Fibroblast of skin of right quadriceps (primary cell): ENCODE measurements around the gene EPB41L4A.
"Not testable (repeated sequence)": the region's sequence is repeated elsewhere in the genome, so short reads cannot be mapped to it uniquely, and the experiment has no call there.

Experiments
- DNase-seq: peaks from one replicate; pipeline ENCODE4 v3.0.0-alpha.2; 2013

The EPB41L4A gene, protein sequence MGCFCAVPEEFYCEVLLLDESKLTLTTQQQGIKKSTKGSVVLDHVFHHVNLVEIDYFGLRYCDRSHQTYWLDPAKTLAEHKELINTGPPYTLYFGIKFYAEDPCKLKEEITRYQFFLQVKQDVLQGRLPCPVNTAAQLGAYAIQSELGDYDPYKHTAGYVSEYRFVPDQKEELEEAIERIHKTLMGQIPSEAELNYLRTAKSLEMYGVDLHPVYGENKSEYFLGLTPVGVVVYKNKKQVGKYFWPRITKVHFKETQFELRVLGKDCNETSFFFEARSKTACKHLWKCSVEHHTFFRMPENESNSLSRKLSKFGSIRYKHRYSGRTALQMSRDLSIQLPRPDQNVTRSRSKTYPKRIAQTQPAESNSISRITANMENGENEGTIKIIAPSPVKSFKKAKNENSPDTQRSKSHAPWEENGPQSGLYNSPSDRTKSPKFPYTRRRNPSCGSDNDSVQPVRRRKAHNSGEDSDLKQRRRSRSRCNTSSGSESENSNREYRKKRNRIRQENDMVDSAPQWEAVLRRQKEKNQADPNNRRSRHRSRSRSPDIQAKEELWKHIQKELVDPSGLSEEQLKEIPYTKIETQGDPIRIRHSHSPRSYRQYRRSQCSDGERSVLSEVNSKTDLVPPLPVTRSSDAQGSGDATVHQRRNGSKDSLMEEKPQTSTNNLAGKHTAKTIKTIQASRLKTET

GRCh38 chr5:112419164-112419985 is at the start of gene EPB41L4A:
EPB41L4A (minus strand) TSS chr5:112419277; CDS start chr5:112419039, 238 bp downstream.
- DNase-seq, result peak; percentile 5

DNA sequence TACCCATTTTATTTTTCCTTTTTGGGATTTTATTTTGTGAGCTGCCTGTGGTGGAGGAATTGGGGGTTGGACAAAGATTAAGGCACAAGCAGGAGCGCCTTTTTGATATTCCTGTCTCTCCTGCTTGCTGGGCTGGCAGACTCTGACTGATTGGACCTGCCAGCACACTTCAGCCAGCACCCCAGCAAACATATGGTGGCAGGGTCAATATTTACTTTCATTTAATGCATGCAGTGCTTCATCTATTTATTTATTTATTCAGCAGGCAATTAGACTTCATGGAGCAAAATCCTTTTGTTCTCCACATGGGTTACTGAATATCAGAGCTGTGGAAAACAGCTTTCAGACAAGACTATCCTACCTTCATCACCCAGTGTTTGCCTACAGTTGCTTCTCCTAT is 48.4 kb upstream of the EPB41L4A start:
- DNase-seq, result no peak

- not testable (repeated sequence) for DNase-seq
Observed at GRCh38 chr5:112466261-112466660, 47.2 kb upstream of the EPB41L4A start.

DNA sequence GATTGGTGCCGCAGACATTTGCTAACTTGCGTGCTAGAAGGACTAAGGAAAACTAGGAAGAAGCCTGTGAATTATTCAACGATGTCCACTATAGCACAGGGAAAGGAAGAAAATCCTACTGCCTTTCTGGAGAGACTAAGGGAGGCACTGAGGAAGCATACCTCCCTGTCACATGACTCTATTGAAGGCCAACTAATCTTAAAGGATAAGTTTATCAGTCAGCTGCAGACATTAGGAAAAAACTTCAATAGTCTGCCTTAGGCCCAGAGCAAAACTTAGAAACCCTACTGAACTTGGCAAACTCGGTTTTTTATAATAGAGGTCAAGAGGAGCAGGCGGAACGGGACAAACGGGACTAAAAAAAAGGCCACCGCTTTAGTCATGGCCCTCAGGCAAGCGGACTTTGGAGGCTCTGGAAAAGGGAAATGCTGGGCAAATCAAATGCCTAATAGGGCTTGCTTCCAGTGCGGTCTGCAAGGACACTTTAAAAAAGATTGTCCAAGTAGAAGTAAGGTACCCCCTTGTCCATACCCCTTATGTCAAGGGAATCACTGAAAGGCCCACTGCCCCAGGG is 28.2 kb upstream of the EPB41L4A start:
- not testable (repeated sequence) for DNase-seq

GRCh38 chr5:112445626-112446350 is 26.7 kb upstream of the EPB41L4A start:
- no peak for DNase-seq

- not testable (repeated sequence) for DNase-seq
Observed at GRCh38 chr5:112443932-112444331, 24.9 kb upstream of the EPB41L4A start.

- DNase-seq, result no peak
Observed at GRCh38 chr5:112440031-112440430, 21.0 kb upstream of the EPB41L4A start.

DNA sequence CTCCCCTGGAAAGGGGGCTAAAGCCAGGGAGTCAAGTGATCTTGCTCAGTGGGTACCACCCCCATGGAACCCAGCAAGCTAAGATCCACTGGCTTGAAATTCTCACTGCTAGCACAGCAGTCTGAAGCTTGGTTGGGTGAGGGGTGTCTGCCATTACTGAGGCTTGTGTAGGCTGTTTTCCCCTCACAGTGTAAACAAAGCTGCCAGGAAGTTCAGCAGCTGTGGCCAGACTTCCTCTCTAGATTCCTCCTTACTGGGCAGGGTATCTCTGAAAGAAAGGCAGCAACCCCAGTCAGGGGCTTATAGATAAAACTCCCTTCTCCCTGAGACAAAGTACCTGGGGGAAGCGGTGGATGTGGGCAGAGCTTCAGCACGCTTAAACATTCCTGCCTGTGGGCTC is 17.1 kb upstream of the EPB41L4A start:
- DNase-seq, result no peak

DNA sequence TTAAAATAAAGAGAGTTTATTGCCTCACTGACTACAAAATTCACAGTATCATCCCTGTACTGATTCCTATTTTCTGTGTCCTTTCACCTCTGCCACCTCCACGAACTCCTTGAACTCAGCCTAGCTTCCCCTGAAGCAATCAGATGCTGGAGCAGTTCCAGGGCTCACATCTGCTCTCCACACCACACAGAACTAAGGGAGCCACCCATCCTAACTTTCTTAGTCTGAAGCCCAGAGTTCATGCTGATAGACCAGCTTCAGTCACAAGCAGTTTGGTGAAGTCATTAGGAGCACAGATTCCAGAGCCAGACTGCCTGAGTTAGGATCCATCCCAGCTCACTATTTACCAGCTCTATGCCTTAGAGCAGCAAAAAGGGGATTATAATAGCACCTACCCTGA is 15.6 kb upstream of the EPB41L4A start:
- DNase-seq, result no peak

DNA sequence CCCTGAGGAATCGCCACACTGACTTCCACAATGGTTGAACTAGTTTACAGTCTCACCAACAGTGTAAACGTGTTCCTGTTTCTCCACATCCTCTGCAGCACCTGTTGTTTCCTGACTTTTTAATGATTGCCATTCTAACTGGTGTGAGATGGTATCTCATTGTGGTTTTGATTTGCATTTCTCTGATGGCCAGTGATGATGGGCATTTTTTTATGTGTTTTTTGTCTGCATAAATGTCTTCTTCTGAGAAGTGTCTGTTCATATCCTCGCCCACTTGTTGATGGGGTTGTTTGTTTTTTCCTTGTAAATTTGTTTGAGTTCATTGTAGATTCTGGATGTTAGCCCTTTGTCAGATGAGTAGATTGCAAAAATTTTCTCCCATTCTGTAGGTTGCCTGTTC is 7.1 kb upstream of the EPB41L4A start:
- not testable (repeated sequence) for DNase-seq

DNA sequence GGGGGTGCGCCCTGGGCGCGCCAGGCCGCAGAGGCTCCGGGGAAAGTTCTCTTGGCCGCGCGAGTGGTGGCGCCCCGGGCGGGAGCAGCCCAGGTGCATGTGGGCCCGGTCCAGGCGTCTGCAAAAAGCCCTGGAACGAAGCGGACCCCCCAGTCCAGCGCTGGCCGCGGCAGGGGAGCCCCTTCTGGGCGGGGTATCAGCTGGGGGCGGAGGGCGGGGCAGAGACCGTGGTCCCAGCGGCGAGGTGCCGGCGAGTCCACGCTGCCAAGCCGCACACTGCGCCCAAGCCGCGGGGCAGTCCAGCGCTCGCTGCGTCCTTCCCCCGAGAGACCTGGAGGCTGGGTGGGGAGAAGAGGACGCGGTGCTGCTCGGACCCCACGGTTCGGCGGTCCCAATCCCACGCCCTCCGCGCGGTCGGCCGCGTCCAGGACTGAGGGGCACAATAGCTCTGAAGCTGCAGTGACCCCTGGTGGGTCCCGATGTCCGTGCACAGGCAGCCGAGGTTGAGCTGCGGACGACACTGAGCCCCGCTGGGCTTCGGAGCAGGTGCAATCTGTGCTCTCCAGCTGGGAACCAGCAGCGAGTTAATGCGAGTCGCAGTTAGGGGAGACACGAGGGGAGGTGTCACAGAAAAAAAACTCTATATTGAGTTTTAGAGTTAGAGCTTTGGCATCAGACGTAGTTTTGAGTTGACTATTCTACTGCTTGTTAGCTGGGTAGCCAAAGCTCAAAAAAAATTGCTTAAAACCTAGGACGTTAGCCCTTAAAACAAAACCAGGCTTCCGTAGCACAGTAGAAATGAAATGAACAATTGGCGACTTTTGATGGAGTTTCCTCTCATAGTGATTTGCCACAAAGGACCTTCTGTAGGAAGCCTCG is 1.1 kb upstream of the EPB41L4A start:
- DNase-seq, result peak; percentile 32

GRCh38 chr5:112418659-112419163 is 366 bp downstream of the EPB41L4A start:
- no peak for DNase-seq

DNA sequence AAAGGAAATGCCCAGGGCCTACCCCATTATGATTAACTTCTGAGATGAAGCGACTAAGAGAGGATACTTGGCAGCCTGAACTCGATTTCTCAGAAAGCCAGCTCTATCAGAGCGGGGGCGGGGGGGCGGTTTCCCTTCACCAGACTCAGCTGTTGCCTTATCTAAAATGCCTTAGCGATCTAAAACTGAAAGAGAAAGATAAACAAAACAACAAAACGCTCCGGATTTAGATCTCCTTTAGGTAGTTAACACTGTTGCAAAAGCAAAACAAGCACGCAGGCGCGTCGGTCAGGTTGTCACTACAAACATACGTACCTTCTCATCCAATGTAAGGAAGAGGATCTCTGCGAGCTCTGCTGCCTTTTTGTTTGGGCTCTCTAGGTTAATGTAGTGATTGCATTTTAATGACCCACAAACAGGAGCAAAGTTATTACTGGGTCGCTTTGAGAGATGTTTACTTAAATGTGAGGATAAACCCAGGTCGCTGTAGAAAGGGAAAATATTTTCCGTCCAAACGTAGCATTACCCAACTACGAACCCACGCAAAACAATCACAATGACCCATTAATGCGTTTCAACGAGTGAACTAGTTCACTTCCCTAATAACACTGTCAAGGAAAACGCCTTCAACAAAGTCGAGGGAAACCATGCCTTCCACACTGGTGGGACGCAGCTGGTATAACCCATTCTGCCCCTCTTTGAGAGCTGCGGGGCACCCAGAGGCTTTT is 982 bp downstream of the EPB41L4A start:
- no peak for DNase-seq

DNA sequence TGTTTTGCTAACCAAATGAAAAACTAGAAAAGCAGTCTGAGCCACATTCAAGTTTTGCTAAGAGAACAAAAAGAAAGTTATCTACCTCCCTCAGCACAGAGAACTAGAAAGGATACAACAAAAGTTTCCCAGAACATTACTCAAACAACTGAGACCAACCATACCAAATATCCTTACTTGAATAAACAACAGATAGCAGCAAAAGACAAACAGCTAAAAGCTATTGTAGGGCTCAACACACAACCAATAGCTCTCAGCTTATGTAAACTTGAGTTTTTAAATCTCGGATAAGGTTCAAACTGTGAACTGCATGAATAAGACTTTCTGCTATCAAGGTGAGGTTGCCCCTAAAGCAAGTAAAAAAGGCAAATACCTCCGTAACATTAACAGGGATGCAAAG is 3.5 kb downstream of the EPB41L4A start:
- DNase-seq, result no peak

GRCh38 chr5:112413611-112414010 is 5.5 kb downstream of the EPB41L4A start:
- no peak for DNase-seq

DNA sequence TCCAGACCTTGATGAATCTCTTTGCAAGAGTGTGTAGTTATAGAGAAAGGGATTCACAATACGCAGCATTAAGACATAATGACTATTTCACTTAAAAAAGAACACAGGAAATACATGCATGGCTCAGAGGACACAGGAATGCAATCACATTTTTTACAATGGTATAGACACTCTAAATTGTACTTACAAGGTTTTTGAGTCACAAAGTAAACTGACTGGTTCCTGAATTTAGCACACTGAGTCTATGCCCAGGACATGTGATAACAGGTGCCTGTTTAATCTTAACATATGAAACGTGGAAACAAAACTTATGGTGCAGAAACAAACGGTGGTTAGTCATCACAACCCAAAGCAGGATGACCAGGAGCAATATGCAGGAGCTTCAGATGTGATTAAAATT is 6.7 kb downstream of the EPB41L4A start:
- DNase-seq, result no peak

- no peak for DNase-seq
Observed at GRCh38 chr5:112411903-112412302, 7.2 kb downstream of the EPB41L4A start.

- no peak for DNase-seq
Observed at GRCh38 chr5:112407666-112408065, 11.4 kb downstream of the EPB41L4A start.

GRCh38 chr5:112407240-112407639 is 11.8 kb downstream of the EPB41L4A start:
- no peak for DNase-seq

GRCh38 chr5:112403069-112403468 is 16.0 kb downstream of the EPB41L4A start:
- no peak for DNase-seq
